ENCODE measurements around the gene PCDHGA1.
A peak's percentile ranks its signal among the peaks of the same experiment; 100 is the strongest.

PCDHGA1 gene

GRCh38 chr5:141359790-141360426 lies 29.6 kb downstream of the PCDHGA1 start, which contains the start of gene PCDHGB2:
TSS of gene PCDHGB2 (plus strand) at chr5:141359994. CDS start at chr5:141360136, 142 bp downstream.
- peak within 1 kb of the TSS; percentile 32 for H3K4me3 ChIP-seq (ENCODE audit: low read depth, low read length)
- peak; percentile 40 for DNase-seq (ENCODE audit: low read depth)

GRCh38 chr5:141360685-141361084 lies 30.4 kb downstream of the PCDHGA1 start:
- DNase-seq (ENCODE audit: low read depth): no peak
- TF ChIP-seq CTCF (conservative IDR thresholded peaks at IDR 0.05; ENCODE audit: low read depth, low read length): no peak
- H3K4me3 ChIP-seq (ENCODE audit: low read depth, low read length): no peak overlapping the region

More at GRCh38 chr5:141359790-141360426, 29.6 kb downstream of the PCDHGA1 start, which contains the start of gene PCDHGB2:
- TF ChIP-seq CTCF (conservative IDR thresholded peaks at IDR 0.05; ENCODE audit: low read depth, low read length): peak; percentile 34

GRCh38 chr5:141362719-141363118 lies 32.4 kb downstream of the PCDHGA1 start:
- no peak for TF ChIP-seq CTCF (conservative IDR thresholded peaks at IDR 0.05; ENCODE audit: low read depth, low read length)
- no peak for DNase-seq (ENCODE audit: low read depth)
- H3K4me3 ChIP-seq (ENCODE audit: low read depth, low read length): no peak overlapping the region

- no peak within 1 kb of the TSS for H3K4me3 ChIP-seq (ENCODE audit: low read depth, low read length)
- no peak for DNase-seq (ENCODE audit: low read depth)
Measured at GRCh38 chr5:141363952-141364660, 33.8 kb downstream of the PCDHGA1 start, which contains the start of gene PCDHGA5. TSS of gene PCDHGA5 (plus strand) at chr5:141364162. CDS start at chr5:141364331, 169 bp downstream.

GRCh38 chr5:141366016-141366896 lies 35.9 kb downstream of the PCDHGA1 start:
- TF ChIP-seq CTCF (conservative IDR thresholded peaks at IDR 0.05; ENCODE audit: low read depth, low read length): no peak
- DNase-seq (ENCODE audit: low read depth): no peak
- H3K4me3 ChIP-seq (ENCODE audit: low read depth, low read length): no peak overlapping the region

More at GRCh38 chr5:141363952-141364660, 33.8 kb downstream of the PCDHGA1 start, which contains the start of gene PCDHGA5:
- TF ChIP-seq CTCF (conservative IDR thresholded peaks at IDR 0.05; ENCODE audit: low read depth, low read length): peak; percentile 4

GRCh38 chr5:141369994-141370848 lies 39.9 kb downstream of the PCDHGA1 start, which contains the start of gene PCDHGB3:
TSS of gene PCDHGB3 (plus strand) at chr5:141370242. CDS start at chr5:141370395, 153 bp downstream.
- peak; percentile 64 for DNase-seq (ENCODE audit: low read depth)
- peak within 1 kb of the TSS; percentile 37 for H3K4me3 ChIP-seq (ENCODE audit: low read depth, low read length)
- TF ChIP-seq CTCF (conservative IDR thresholded peaks at IDR 0.05; ENCODE audit: low read depth, low read length): peak; percentile 59
